Smooth muscle cell (in vitro differentiated cells): ENCODE data around the gene UBL3. TPM values are rescaled to one million over a fixed set of nuclear protein-coding genes. Genes with fewer than 3 reads are reported as not detected.

Source experiments
- DNase-seq: peaks from one replicate; lab custom pipeline; 2025; ENCODE audit not compliant: unreplicated experiment; lab: John Stamatoyannopoulos, UW
- H2AFZ ChIP-seq: fragments of 200-600 bp; sonication (generic); 2 replicates; pipeline ENCODE4 v1.6.0; 2016; ENCODE audit warnings: antibody characterized with exemption, low read depth, mild to moderate bottlenecking
- H3F3A ChIP-seq: fragments of 200-600 bp; sonication (generic); 2 replicates; pipeline ENCODE4 v1.6.0; 2017; ENCODE audit warnings: antibody characterized with exemption, low read depth
- H3K27ac ChIP-seq: fragments of 200-600 bp; sonication (generic); 2 replicates; pipeline ENCODE4 v1.5.1; 2016; ENCODE audit warnings: low read depth, mild to moderate bottlenecking
- H3K27me3 ChIP-seq: fragments of 200-600 bp; sonication (generic); 2 replicates; pipeline ENCODE4 v1.6.1; 2016; ENCODE audit warnings: low read depth, mild to moderate bottlenecking
- H3K36me3 ChIP-seq: fragments of 200-600 bp; sonication (generic); 2 replicates; pipeline ENCODE4 v1.5.1; 2016; ENCODE audit warnings: low read depth
- H3K4me1 ChIP-seq: fragments of 200-600 bp; sonication (generic); 2 replicates; pipeline ENCODE4 v1.5.1; 2016; ENCODE audit warnings: low read depth
- H3K4me2 ChIP-seq: fragments of 200-600 bp; sonication (generic); 2 replicates; pipeline ENCODE4 v1.6.0; 2016; ENCODE audit warnings: mild to moderate bottlenecking
- H3K4me3 ChIP-seq: fragments of 200-600 bp; sonication (generic); 2 replicates; pipeline ENCODE4 v1.5.1; 2016; ENCODE audit warnings: mild to moderate bottlenecking
- H3K79me2 ChIP-seq: fragments of 200-600 bp; sonication (generic); 2 replicates; pipeline ENCODE4 v1.6.0; 2016; ENCODE audit warnings: low read depth, mild to moderate bottlenecking
- H3K9ac ChIP-seq: fragments of 200-600 bp; sonication (generic); 2 replicates; pipeline ENCODE4 v1.6.0; 2016; ENCODE audit warnings: low read depth
- H3K9me3 ChIP-seq: fragments of 200-600 bp; sonication (generic); replicated peaks from 2 replicates; pipeline ENCODE4 v1.5.1; 2016; ENCODE audit warnings: low read depth
- H4K20me1 ChIP-seq: fragments of 200-600 bp; sonication (generic); 2 replicates; pipeline ENCODE4 v1.6.0; 2016; ENCODE audit warnings: low read depth
- WGBS: methylation state at CpG from one replicate; pipeline ENCODE4 v1.1.7; 2016; ENCODE audit warnings: low lambda C conversion rate; 5-methylcytosine and 5-hydroxymethylcytosine counted together
- polyA plus RNA-seq: library from polyadenylated mRNA; unstranded; fragments of >200 nt; fragmentation: Nextera tagmentation; extraction: Ambion mirVana; gene quantifications from 2 replicates; pipeline ENCODE4 v1.2.1, GENCODE V29; 2016
- total RNA-seq: library from RNA; depleted of rRNA; stranded (reverse); fragments of >200 nt; gene quantifications from 2 replicates; pipeline ENCODE4 v1.2.3, GENCODE V29; 2014
- TF ChIP-seq, protein P1 (sequence below): fragments of 200-600 bp; sonication (generic); IDR thresholded peaks from 2 replicates; pipeline ENCODE4 v1.5.1; 2017; ENCODE audit warnings: borderline replicate concordance, mild to moderate bottlenecking, antibody characterized with exemption; ENCODE audit not compliant: insufficient read depth, poor library complexity, severe bottlenecking

Gene UBL3
- total and polyA plus RNA-seq, 2 experiments from 2014 or later: 25.2 to 46.6 TPM

DNA sequence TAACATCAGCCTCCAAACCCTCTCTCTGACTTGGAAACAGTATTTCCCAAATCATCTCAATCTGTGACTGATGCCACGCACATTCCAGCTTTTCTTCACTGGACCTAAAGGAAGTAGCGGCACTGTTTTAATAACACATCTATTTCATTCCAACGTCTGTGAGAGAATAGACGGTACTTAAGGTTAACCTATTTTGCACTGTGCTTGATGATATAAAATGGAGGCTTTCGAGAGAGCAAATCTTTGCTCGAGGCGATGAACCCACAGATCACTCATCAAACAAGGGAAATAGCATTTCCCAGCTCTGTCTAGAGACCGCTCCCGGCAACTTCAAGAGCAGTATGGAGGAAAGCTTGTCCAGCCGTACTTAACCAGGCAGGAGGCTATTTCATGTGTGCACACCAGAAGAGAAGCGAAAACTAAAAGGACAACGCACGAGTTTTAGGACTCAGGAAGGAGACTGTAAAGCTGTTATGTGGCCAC, 2.9 kb downstream of the UBL3 start:
- H3K4me1 ChIP-seq: peaks cover 33% of the 10 kb centered on the region
- no peaks in the 10 kb centered on the region for H3K9me3 ChIP-seq
- DNase-seq: no peak
- peak overlapping the region; percentile 60 for H3K9ac ChIP-seq
- 8% methylated on average over 13 of the region's 13 CpGs for WGBS
- H3K79me2 ChIP-seq: peaks cover 75% of the 10 kb centered on the region
- peak overlapping the region; percentile 95 for H3K4me2 ChIP-seq
- no peaks in the 10 kb centered on the region for H3K36me3 ChIP-seq
- peaks cover 7% of the 10 kb centered on the region for H3F3A ChIP-seq
- H3K27ac ChIP-seq: peak overlapping the region; percentile 64
- H4K20me1 ChIP-seq: peaks cover 68% of the 10 kb centered on the region
- no peak overlapping the region for H2AFZ ChIP-seq
- peak overlapping the region; percentile 95 for H3K4me3 ChIP-seq
- TF ChIP-seq, protein P1, sequence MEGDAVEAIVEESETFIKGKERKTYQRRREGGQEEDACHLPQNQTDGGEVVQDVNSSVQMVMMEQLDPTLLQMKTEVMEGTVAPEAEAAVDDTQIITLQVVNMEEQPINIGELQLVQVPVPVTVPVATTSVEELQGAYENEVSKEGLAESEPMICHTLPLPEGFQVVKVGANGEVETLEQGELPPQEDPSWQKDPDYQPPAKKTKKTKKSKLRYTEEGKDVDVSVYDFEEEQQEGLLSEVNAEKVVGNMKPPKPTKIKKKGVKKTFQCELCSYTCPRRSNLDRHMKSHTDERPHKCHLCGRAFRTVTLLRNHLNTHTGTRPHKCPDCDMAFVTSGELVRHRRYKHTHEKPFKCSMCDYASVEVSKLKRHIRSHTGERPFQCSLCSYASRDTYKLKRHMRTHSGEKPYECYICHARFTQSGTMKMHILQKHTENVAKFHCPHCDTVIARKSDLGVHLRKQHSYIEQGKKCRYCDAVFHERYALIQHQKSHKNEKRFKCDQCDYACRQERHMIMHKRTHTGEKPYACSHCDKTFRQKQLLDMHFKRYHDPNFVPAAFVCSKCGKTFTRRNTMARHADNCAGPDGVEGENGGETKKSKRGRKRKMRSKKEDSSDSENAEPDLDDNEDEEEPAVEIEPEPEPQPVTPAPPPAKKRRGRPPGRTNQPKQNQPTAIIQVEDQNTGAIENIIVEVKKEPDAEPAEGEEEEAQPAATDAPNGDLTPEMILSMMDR: no peak
- H3K27me3 ChIP-seq: no peaks in the 10 kb centered on the region

DNA sequence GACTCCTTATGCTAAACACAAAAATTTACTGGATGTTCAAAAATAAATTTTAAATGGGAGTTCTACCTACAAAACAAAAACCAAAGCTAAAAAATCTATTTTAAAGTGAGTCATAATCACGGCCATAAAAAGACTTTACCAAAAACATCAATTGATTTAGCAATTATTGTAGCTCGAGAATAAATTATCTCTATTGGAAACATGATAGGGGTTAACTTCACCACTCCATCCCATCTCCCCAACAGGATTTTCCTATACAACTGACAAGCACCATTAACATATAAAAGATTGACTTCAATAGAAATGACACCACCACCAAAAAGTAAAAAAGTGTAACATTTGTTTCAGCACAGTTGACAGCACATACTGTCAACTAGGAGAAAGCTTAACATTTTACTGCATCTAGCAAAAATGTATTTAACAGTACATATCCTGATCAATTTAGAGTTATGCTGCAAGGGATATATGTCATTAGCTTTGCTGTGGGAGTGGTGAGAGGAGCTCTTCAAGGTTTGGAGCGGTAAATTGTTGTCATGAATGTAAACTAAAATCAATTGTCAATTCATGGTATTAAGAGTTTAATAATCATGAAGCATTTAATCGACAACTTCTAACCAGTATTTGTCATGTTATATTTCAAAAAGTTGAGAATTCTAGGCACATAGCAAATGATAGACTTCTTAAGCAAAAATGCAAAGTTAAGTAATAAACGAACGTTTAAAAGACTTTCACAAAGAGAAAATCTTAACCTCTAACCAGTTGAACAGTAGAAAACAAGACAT, 3.8 kb downstream of the UBL3 start:
- H3K9me3 ChIP-seq: no peaks in the 10 kb centered on the region
- no peaks in the 10 kb centered on the region for H3K36me3 ChIP-seq
- 64% methylated on average over 6 of the region's 6 CpGs for WGBS
- peak overlapping the region; percentile 95 for H3K4me2 ChIP-seq
- peak overlapping the region; percentile 60 for H3K9ac ChIP-seq
- H3K79me2 ChIP-seq: peaks cover 83% of the 10 kb centered on the region
- TF ChIP-seq, protein P1: no peak
- peaks cover 7% of the 10 kb centered on the region for H3F3A ChIP-seq
- no peaks in the 10 kb centered on the region for H3K27me3 ChIP-seq
- no peak for DNase-seq
- peak overlapping the region; percentile 95 for H3K4me3 ChIP-seq
- peak overlapping the region; percentile 64 for H3K27ac ChIP-seq
- H2AFZ ChIP-seq: no peak overlapping the region
- peaks cover 75% of the 10 kb centered on the region for H4K20me1 ChIP-seq
- peaks cover 35% of the 10 kb centered on the region for H3K4me1 ChIP-seq

DNA sequence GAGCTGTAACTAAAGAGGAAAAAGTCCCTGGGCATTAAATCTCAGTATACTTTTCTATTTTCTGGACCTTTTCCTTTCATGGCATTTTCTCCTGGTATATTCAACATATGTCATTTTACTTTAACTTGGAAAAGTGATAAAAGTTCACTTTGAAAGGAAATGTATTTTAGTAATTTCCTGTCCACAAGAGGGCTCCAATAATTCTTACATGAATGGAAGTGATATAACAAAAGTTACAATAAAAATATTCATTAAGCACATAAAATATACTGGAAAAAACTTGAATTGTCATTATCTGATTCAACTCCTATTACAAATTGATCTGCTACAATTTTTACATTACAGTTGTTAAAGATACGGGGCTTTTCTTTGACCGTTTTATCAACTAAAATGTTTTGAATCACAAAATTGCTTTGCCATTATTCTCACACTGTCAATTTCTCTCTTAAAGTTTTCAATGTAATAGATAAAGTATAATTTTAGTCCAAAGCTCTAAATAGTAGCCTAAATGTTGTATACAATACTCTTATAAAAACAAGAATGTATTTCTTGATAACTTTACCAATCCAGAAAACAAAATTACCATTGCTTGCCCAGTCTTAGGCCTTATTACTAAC, 4.9 kb downstream of the UBL3 start:
- peak overlapping the region; percentile 95 for H3K4me2 ChIP-seq
- H3K4me1 ChIP-seq: peaks cover 43% of the 10 kb centered on the region
- no peaks in the 10 kb centered on the region for H3K36me3 ChIP-seq
- no peaks in the 10 kb centered on the region for H3K9me3 ChIP-seq
- H3K27me3 ChIP-seq: no peaks in the 10 kb centered on the region
- TF ChIP-seq, protein P1: peak; percentile 32
- H3K79me2 ChIP-seq: peaks cover 94% of the 10 kb centered on the region
- peak overlapping the region; percentile 44 for H3K9ac ChIP-seq
- no peak overlapping the region for H2AFZ ChIP-seq
- peaks cover 7% of the 10 kb centered on the region for H3F3A ChIP-seq
- H3K4me3 ChIP-seq: peak overlapping the region; percentile 95
- peaks cover 86% of the 10 kb centered on the region for H4K20me1 ChIP-seq
- peak overlapping the region; percentile 14 for H3K27ac ChIP-seq
- WGBS: 82% methylated on average over 2 of the region's 2 CpGs
- DNase-seq: no peak
